ENCODE results near the gene CTRB1. TPM values are rescaled to one million over a fixed set of nuclear protein-coding genes. Genes with fewer than 3 reads are reported as not detected.
"Not testable (repeated sequence)": the region's sequence is repeated elsewhere in the genome, so short reads cannot be mapped to it uniquely, and the experiment has no call there.

Gene CTRB1
- total and polyA plus RNA-seq, 8 donors: 0.12 to 0.20 (median 0.20) TPM; not detected in 5

DNA sequence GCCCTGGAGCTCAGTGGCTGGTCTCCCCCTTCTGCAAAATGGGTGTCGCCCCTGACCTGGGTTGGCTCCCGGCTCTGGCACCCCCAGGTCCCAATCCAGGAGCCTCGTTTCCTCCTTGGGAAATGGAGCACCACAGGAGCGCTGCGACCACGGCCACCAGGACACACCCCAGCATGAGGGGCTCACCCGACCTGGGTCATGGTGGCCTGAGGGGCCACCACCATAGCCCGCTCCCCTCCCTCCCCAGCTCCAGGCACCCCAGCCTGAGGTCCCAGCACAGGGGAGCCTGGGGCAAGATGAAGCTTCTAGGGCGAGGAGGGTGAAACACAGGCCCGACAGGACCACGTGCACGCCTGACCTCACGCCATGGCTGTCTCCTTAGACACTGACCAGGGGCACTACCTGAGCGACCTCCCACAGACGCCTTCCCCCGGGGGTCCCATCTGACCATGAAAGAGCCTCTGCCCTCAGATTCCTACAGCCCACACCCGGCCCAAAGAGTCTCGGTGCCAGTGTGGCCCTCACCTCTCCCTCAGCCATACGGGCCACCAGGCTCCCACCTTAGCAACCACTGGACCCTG, 20.8 kb downstream of the CTRB1 start:
- Histone ChIP-seq H3K4me3 (no peak overlapping the region), H3K27me3 (no peaks in the 10 kb centered on the region), H3K27ac (peak overlapping the region; percentile 51 to 77), H3K36me3 (peaks cover 0 to 47% of the 10 kb centered on the region in 2 donors), H3K9me3 (no peaks in the 10 kb centered on the region), H3K4me1 (peaks cover 26 to 40% of the 10 kb centered on the region in 2 donors)
- intact Hi-C loops (cut with DNase I): no loop called here
- DNase-seq (peak in 1 of 4 donors; percentile 71), ATAC-seq (no peak)
- TF ChIP-seq, protein P1, sequence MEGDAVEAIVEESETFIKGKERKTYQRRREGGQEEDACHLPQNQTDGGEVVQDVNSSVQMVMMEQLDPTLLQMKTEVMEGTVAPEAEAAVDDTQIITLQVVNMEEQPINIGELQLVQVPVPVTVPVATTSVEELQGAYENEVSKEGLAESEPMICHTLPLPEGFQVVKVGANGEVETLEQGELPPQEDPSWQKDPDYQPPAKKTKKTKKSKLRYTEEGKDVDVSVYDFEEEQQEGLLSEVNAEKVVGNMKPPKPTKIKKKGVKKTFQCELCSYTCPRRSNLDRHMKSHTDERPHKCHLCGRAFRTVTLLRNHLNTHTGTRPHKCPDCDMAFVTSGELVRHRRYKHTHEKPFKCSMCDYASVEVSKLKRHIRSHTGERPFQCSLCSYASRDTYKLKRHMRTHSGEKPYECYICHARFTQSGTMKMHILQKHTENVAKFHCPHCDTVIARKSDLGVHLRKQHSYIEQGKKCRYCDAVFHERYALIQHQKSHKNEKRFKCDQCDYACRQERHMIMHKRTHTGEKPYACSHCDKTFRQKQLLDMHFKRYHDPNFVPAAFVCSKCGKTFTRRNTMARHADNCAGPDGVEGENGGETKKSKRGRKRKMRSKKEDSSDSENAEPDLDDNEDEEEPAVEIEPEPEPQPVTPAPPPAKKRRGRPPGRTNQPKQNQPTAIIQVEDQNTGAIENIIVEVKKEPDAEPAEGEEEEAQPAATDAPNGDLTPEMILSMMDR (IDR thresholded peaks at IDR 0.05): no peak

DNA sequence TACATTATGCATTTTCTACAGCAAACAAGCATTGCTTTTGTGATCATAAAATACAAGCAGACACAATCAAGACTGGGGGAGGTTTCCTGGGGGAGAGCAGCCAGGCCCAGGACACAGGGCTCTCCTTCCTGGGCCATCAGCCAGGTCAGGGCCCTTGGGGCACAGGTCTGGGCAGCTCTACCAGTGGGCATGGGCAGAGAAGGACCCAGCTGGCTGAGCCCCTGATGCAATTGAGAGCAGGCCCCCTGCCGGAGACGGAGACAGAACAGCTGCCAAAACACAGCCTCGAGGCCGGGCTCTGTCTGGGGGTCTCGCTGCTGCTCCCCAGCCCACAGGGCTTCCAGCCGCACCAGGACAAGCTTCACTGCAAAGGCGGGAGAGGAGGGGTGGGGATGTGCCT, 21.8 kb downstream of the CTRB1 start:
- DNase-seq: peak in 1 of 4 donors; percentile 61
- Histone ChIP-seq H3K36me3 (peaks cover 0 to 37% of the 10 kb centered on the region in 2 donors), H3K4me1 (peaks cover 36 to 49% of the 10 kb centered on the region in 2 donors)
- H3K27me3 ChIP-seq; H3K4me3 ChIP-seq; H3K9me3 ChIP-seq; intact Hi-C loops (cut with DNase I); H3K27ac ChIP-seq; ATAC-seq: not testable (repeated sequence)

DNA sequence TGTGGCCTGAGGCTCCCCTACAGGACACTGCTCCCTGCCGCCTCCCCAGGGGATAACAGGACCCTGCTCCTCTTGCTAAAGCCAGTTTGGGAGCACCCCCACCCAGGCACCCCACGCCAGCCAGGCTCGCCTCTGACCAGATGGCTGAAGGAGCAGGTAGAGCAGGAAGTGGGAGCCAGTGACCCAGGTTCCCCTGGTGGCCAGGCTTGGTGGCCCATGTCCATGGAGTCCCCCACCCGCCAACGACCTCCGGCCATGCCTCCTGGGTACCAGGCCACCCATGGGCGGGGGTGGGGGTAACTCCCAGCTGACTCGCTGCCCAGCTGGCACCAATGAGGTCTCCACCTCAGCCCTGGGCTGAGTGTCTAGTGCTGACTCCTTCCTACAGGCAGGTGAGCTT, 22.6 kb downstream of the CTRB1 start:
- intact Hi-C loops (cut with DNase I): no loop called here
- Histone ChIP-seq H3K36me3 (peaks cover 0 to 30% of the 10 kb centered on the region in 2 donors), H3K9me3 (no peaks in the 10 kb centered on the region), H3K27ac (no peak overlapping the region), H3K4me3 (no peak overlapping the region), H3K27me3 (no peaks in the 10 kb centered on the region), H3K4me1 (peaks cover 43 to 57% of the 10 kb centered on the region in 2 donors)
- TF ChIP-seq, protein P1 (IDR thresholded peaks at IDR 0.05): no peak
- ATAC-seq: no peak
- DNase-seq: peak in 1 of 4 donors; percentile 56

DNA sequence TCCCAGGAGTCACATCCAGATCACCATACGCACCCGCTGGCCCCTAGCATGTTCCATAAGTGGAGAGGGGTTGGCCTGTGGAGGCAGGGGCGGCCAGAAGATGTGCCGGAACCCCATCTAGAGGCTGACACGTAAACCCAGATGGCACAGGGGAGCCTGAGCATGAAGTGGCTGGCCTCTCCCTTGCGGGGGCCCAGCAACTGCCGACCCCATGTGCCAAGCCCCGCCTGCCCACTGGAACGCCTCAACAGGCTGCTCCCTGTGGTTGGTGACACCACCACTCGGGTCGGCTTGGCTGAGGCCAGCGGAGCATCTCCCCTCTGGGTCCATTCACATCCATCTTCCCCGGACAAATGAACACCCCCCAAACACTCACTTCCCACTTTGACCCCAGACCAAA, 23.2 kb downstream of the CTRB1 start:
- peak in 1 of 4 donors; percentile 69 for DNase-seq
- H3K36me3 ChIP-seq: peaks cover 0 to 28% of the 10 kb centered on the region in 2 donors
- peaks cover 43 to 62% of the 10 kb centered on the region in 2 donors for H3K4me1 ChIP-seq
- H3K27me3 ChIP-seq: no peaks in the 10 kb centered on the region
- TF ChIP-seq, protein P1 (IDR thresholded peaks at IDR 0.05): no peak
- H3K27ac ChIP-seq: no peak overlapping the region
- no peaks in the 10 kb centered on the region for H3K9me3 ChIP-seq
- ATAC-seq: no peak
- no peak overlapping the region for H3K4me3 ChIP-seq
- intact Hi-C loops (cut with DNase I): no loop called here

DNA sequence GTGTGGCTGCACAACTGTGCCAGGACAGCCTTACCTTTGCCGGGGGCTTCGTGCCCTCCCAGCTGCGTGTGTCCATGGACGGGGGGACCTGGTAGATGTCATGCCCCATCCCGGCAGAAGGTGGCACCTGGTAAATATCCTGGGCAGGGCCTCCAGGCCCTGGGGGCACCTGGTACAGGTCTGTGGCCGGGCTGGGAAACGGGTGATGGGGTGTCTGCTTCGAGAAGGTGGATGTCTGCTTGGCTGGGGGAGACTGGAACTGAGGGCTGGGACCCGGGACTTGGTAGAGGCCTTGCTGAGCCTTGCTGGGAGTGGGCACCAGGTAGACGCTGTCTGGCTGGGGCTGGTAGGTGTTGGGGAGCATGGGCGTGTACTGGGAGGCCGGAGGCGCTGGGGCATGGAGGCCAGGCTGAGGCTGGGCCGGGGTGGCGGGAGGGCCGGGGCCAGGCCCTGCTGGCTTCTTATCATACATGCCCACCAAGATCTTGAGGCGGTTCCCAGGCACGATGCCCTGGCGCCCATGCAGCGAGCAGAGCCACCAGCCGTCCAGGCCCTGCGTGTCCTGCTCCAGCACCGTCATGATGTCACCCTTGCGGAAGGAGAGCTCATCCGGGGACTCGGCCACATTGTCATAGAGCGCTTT, 23.8 kb downstream of the CTRB1 start:
- intact Hi-C loops (cut with DNase I); ATAC-seq; H3K27me3 ChIP-seq; H3K4me3 ChIP-seq; H3K9me3 ChIP-seq: not testable (repeated sequence)
- H3K4me1 ChIP-seq: peaks cover 43 to 68% of the 10 kb centered on the region in 2 donors
- peak in 1 of 4 donors; percentile 76 for DNase-seq
- peaks cover 0 to 22% of the 10 kb centered on the region in 2 donors for H3K36me3 ChIP-seq
- H3K27ac ChIP-seq: peak overlapping the region in 1 of 2 donors; percentile 83

DNA sequence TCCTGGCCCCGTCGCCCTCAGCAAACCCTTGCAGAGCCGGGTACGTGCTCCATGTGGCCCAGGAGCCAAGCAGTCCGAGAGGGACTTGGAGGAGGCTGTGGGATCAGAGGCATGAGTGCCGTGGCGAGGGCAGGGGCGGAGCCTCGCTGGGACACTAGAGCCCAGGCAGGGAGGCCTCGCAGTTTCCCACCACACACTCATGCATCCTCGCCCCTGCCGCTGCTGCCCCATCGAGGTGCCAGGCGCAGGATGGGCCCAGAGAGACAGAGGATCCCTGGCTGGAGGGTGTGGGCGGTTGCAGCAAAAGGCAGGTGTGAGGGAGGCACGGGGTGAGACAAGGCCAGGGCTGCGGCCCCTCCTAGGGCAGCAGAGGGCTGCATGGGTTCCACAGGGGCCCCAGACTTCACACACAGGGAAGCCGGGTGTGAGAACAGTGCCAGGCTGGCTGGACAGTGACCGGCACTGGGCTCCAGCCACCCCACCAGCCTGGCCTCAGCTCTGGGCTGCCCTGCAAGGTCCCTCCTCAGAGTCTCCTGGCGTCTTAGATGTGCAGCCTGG, 25.0 kb downstream of the CTRB1 start:
- Histone ChIP-seq H3K27ac (peak overlapping the region; percentile 83 to 91), H3K4me3 (no peak overlapping the region), H3K9me3 (no peaks in the 10 kb centered on the region), H3K27me3 (peaks cover 0 to 16% of the 10 kb centered on the region in 2 donors), H3K4me1 (peaks cover 40 to 69% of the 10 kb centered on the region in 2 donors), H3K36me3 (peaks cover 0 to 22% of the 10 kb centered on the region in 2 donors)
- ATAC-seq (no peak), DNase-seq (peak in 1 of 4 donors; percentile 73)
- TF ChIP-seq, protein P1 (IDR thresholded peaks at IDR 0.05): no peak
- intact Hi-C loops (cut with DNase I): no loop called here
